Erythroblast (primary cell): ENCODE results near the gene REG3G.

Source experiments
- DNase-seq, 2 experiments: peaks; one replicate each; lab custom pipeline; 2025; lab: John Stamatoyannopoulos, UW
- GATA1 ChIP-seq: IDR thresholded peaks from 2 replicates; pipeline ENCODE4 v1.6.1; 2011; ENCODE audit warnings: low read depth, mild to moderate bottlenecking, control low read depth, low read length, moderate library complexity
- POLR2A ChIP-seq: IDR thresholded peaks from 2 replicates; pipeline ENCODE4 v1.6.1; 2011; ENCODE audit warnings: mild to moderate bottlenecking, low read length

The REG3G gene

DNA sequence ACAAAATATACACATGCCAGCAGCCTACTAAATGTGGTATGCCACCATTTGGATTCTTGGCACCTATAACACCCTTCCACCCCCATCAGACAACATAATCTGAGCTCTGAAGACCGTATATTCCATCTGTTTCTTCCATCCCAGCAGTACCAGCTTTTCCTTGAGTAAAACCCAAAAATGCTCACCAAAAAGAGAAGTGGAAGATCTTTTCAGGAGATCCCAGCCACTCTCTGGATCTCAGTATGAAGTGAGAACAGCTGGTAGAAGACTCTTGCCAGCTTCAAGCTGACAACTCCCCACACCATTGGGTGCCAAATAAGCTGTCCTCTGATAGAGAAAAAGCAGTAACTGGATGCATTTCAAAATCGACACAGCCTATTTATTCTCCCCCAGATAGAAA lies 39.7 kb downstream of the REG3G start:
- no peak for DNase-seq
- TF ChIP-seq GATA1 = no peak
- TF ChIP-seq POLR2A = no peak

DNA sequence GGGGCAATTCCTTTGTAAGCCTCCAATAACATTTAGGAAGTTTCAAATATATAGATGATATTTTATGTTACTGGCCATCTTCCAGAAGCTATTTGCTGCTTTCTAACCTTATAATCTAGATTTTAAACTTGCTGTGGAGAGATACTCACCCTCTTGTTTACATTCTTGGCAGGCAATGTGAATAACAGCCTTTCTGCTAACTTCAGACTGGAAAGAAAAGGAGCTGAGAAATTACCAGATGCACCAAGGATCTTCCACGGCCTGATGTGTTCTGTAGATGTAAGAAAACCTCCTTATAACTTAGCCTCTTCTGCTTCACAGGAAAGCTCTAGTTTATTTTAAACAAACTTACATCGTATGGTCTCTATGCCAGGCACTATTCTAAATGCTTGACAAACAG lies 45.6 kb downstream of the REG3G start:
- no peak for DNase-seq
- TF ChIP-seq POLR2A (no peak), GATA1 (no peak)
